SU-DHL-6 (cell line): ENCODE results near the gene MICOS13.

Experiments
- H2AFZ ChIP-seq: fragments of 200-600 bp; sonication (generic); 2 replicates; pipeline ENCODE4 v1.6.1; 2014; ENCODE audit warnings: low read depth, mild to moderate bottlenecking, moderate library complexity, mixed read lengths, antibody characterized with exemption, low read length; ENCODE audit not compliant: severe bottlenecking
- H3F3A ChIP-seq: fragments of 200-600 bp; shearing (Covaris generic); 2 replicates; pipeline ENCODE4 v1.6.0; 2016; ENCODE audit warnings: antibody characterized with exemption, mild to moderate bottlenecking; ENCODE audit not compliant: insufficient read depth
- H3K27ac ChIP-seq: fragments of 200-600 bp; sonication (generic); 2 replicates; pipeline ENCODE4 v1.5.1; 2016; ENCODE audit warnings: low read depth, mild to moderate bottlenecking, low read length, moderate library complexity, mixed read lengths
- H3K27me3 ChIP-seq: fragments of 200-600 bp; sonication (generic), shearing (Covaris generic); 2 replicates; pipeline ENCODE4 v1.6.0; 2014; ENCODE audit warnings: mild to moderate bottlenecking, low read length
- H3K36me3 ChIP-seq: fragments of 200-600 bp; sonication (generic); 2 replicates; pipeline ENCODE4 v1.6.1; 2014; ENCODE audit warnings: mild to moderate bottlenecking, low read length, mixed read lengths
- H3K4me2 ChIP-seq: fragments of 300-600, 200-600 bp; shearing (Covaris generic), sonication (generic); 2 replicates; pipeline ENCODE4 v1.6.0; 2014; ENCODE audit warnings: low read length, low read depth, mild to moderate bottlenecking; ENCODE audit not compliant: poor library complexity, severe bottlenecking
- H3K4me3 ChIP-seq: fragments of 200-600 bp; sonication (generic); 2 replicates; pipeline ENCODE4 v1.5.1; 2014; ENCODE audit warnings: antibody characterized with exemption, low read length, mild to moderate bottlenecking, mixed read lengths; ENCODE audit not compliant: insufficient read depth, poor library complexity, severe bottlenecking
- H3K79me2 ChIP-seq: fragments of 200-600 bp; sonication (generic); 2 replicates; pipeline ENCODE4 v1.6.1; 2014; ENCODE audit warnings: mild to moderate bottlenecking, low read length, moderate library complexity; ENCODE audit not compliant: insufficient read depth
- H3K9ac ChIP-seq: fragments of 200-600 bp; sonication (generic); 2 replicates; pipeline ENCODE4 v1.7.0; 2014; ENCODE audit warnings: mild to moderate bottlenecking, low read length
- H3K9me2 ChIP-seq: fragments of 200-600 bp; sonication (generic); replicated peaks from 2 replicates; pipeline ENCODE4 v1.6.1; 2014; ENCODE audit warnings: low read length; ENCODE audit not compliant: insufficient read depth
- H3K9me3 ChIP-seq: fragments of 200-600 bp; sonication (generic); 2 replicates; pipeline ENCODE4 v1.6.1; 2014; ENCODE audit warnings: low read length, mixed read lengths; ENCODE audit not compliant: insufficient read depth
- H4K20me1 ChIP-seq: fragments of 200-600 bp; sonication (generic); 2 replicates; pipeline ENCODE4 v1.6.1; 2014; ENCODE audit warnings: low read depth, mild to moderate bottlenecking, antibody characterized with exemption, low read length, moderate library complexity, mixed read lengths
- EZH2phosphoT487 ChIP-seq: fragments of 200-600 bp; sonication (generic), shearing (Covaris generic); conservative IDR thresholded peaks from 2 replicates; pipeline ENCODE4 v1.6.1; 2018; ENCODE audit warnings: mild to moderate bottlenecking, antibody characterized with exemption, low read length, moderate library complexity, mixed read lengths
- TF ChIP-seq, protein P1 (sequence below): fragments of 200-600 bp; sonication (generic); IDR thresholded peaks from one replicate; pipeline ENCODE4 v1.5.1; 2017; ENCODE audit warnings: antibody characterized with exemption, mild to moderate bottlenecking, low read length, moderate library complexity; ENCODE audit not compliant: insufficient read depth, poor library complexity, severe bottlenecking

Gene MICOS13

DNA sequence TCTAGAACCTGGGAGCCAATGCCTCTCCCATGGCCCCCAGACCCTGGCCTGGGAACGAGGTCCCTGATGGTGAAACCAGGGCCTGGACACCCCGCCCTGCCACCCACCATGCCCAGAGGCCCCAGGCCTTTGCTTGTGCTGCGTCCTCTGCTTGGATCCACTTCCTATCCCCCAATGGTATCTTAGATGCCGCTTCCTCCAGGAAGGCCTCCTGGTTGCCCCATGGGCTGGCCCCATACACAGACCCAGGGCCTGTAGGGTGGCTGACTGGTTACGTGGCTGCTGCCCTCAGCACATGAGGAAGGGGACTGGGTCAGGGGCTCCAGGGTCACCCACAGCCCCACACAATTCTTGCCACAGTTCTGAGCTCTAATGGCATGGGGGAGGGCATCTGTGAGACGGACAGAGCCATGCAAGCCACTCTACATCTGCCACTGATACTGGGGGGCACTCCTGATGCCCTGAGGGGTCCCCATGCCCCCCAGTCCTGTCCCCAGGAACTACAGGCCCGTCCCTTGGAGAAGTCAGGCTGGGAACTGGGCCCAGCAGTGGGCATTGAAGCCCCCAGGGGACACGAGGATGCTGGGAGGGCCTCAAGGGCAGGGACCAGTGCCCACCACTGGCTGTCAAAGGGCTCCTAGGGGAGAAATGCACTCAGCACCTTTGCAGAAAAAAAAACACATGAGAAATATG lies 14.8 kb upstream of the MICOS13 start:
- H3K9me3 ChIP-seq: no peaks in the 10 kb centered on the region
- H3K4me3 ChIP-seq: no peak overlapping the region
- H3K79me2 ChIP-seq: peaks cover 30% of the 10 kb centered on the region
- TF ChIP-seq, protein P1, sequence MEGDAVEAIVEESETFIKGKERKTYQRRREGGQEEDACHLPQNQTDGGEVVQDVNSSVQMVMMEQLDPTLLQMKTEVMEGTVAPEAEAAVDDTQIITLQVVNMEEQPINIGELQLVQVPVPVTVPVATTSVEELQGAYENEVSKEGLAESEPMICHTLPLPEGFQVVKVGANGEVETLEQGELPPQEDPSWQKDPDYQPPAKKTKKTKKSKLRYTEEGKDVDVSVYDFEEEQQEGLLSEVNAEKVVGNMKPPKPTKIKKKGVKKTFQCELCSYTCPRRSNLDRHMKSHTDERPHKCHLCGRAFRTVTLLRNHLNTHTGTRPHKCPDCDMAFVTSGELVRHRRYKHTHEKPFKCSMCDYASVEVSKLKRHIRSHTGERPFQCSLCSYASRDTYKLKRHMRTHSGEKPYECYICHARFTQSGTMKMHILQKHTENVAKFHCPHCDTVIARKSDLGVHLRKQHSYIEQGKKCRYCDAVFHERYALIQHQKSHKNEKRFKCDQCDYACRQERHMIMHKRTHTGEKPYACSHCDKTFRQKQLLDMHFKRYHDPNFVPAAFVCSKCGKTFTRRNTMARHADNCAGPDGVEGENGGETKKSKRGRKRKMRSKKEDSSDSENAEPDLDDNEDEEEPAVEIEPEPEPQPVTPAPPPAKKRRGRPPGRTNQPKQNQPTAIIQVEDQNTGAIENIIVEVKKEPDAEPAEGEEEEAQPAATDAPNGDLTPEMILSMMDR: no peak
- TF ChIP-seq EZH2phosphoT487: no peak
- no peaks in the 10 kb centered on the region; the same call in 1 of the 2 replicates for H3K36me3 ChIP-seq
- H3K27me3 ChIP-seq: no peaks in the 10 kb centered on the region
- peak overlapping the region; percentile 47 for H3K27ac ChIP-seq
- H3K4me2 ChIP-seq: no peak overlapping the region
- H2AFZ ChIP-seq: no peak overlapping the region
- H4K20me1 ChIP-seq: no peaks in the 10 kb centered on the region; the same call in 1 of the 2 replicates
- H3F3A ChIP-seq: peaks cover 42% of the 10 kb centered on the region
- no peaks in the 10 kb centered on the region for H3K9me2 ChIP-seq
- no peak overlapping the region for H3K9ac ChIP-seq

DNA sequence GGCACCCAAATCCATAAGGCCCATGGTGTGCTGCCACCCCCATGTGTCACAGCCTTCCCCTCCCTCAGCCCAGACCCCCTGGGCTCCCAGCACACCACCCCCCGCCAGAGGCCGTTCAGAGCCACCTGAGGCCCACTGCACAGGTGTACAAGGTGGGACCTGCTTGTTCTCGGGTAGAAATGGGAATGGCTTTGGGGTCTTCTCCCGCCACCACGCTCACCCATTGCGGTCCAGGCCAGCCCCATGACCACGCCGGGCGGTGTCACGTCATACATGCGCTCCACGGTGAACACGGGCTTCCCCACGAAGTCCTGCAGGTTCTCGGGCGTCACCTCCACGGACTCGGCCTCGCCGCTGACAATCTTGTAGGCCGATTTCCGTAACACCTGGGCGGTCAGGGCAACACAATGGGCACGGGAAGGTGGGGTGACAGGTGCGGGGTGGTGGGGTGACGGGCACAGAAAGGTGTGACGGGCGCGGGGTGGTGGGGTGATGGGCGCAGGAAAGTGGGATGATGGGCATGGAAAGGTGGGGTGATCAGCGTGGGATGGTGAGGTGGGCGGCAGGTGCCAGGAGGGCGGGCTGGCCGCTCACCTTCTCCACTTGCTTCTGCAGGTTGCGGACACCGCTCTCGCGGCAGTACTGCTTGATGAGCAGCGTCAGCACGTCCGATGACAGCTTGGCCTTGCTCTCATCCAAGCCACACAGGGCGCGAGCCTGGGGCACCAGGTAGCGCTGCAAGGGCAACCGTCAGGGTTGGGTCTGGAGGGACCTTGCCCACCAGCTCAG lies 14.0 kb upstream of the MICOS13 start:
- TF ChIP-seq EZH2phosphoT487: no peak
- TF ChIP-seq, protein P1: no peak
- H3K4me3 ChIP-seq: no peak overlapping the region
- no peaks in the 10 kb centered on the region; the same call in 1 of the 2 replicates for H4K20me1 ChIP-seq
- no peaks in the 10 kb centered on the region for H3K27me3 ChIP-seq
- no peaks in the 10 kb centered on the region; the same call in 1 of the 2 replicates for H3K36me3 ChIP-seq
- H3K9me3 ChIP-seq: no peaks in the 10 kb centered on the region
- no peaks in the 10 kb centered on the region for H3K9me2 ChIP-seq
- H3K9ac ChIP-seq: no peak overlapping the region
- no peak overlapping the region for H2AFZ ChIP-seq
- H3K27ac ChIP-seq: no peak overlapping the region
- H3K79me2 ChIP-seq: peaks cover 30% of the 10 kb centered on the region
- peaks cover 42% of the 10 kb centered on the region for H3F3A ChIP-seq
- no peak overlapping the region for H3K4me2 ChIP-seq

DNA sequence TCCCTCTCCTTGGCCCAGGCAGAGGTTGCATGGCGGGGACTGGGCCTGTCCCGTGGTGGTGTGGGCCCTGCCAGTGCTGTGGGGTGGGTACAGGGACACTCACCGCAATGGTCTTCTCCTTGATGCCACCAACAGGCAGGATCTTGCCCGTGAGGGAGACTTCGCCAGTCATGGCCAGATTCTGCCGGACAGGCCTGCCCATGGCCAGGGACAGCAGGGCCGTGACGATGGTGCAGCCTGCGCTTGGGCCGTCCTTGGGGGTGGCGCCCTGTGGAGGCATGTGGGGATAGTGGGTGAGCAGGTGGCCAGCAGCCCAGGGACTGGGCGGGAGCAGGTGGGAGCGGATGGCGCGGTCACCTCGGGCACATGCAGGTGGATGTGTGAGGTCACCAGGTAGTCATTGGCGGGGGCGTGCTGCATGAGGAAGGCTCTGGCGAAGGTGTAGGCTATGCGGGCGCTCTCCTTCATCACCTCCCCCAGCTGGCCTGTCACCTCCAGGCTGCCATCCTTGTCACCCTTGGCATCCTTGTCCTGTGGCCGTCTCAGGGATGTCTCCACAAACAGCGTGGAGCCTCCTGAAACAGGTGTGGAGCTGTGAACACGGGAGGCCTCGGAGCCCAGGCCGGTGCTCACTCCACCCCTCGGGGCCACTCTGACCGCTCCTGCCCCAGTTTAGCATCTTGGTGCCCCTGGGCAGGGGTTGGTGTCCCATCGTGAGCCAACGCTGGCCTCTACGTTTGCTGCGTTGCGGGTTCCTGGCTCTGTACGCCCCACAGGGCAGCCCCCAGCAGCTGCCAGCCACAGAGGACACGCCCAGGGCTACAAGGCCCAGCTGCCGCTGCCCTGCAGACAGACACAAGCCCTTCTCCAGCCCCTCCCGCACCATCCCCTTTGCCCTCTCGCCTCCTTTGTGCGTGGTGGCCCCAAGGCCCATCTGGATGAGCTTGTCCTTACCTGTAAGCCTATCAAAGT lies 13.2 kb upstream of the MICOS13 start:
- Histone ChIP-seq H2AFZ (no peak overlapping the region), H4K20me1 (no peaks in the 10 kb centered on the region; the same call in 1 of the 2 replicates), H3K9ac (no peak overlapping the region)

More for the DNA sequence above, 13.2 kb upstream of the MICOS13 start:
- no peak overlapping the region for H3K4me2 ChIP-seq
- H3F3A ChIP-seq: peaks cover 40% of the 10 kb centered on the region
- H3K27ac ChIP-seq: no peak overlapping the region
- H3K9me2 ChIP-seq: no peaks in the 10 kb centered on the region
- no peaks in the 10 kb centered on the region for H3K27me3 ChIP-seq
- no peak overlapping the region for H3K4me3 ChIP-seq
- H3K79me2 ChIP-seq: peaks cover 30% of the 10 kb centered on the region
- TF ChIP-seq EZH2phosphoT487: no peak
- TF ChIP-seq, protein P1: no peak
- H3K9me3 ChIP-seq: no peaks in the 10 kb centered on the region
- H3K36me3 ChIP-seq: no peaks in the 10 kb centered on the region; the same call in 1 of the 2 replicates
